IPS DF 6.9 (cell line): ENCODE data around the gene NUCB2.

Experiments used
- DNase-seq: peaks from one replicate; pipeline ENCODE4 v3.0.0-alpha.2; 2013; ENCODE audit warnings: low read depth, low spot score
- H3K27ac ChIP-seq: one replicate; pipeline ENCODE4 v1.5.1; 2013; ENCODE audit warnings: low read length, control low read depth
- H3K27me3 ChIP-seq: 2 replicates; pipeline ENCODE4 v1.6.1; 2013; ENCODE audit warnings: mild to moderate bottlenecking, low read length; ENCODE audit not compliant: control insufficient read depth, insufficient read depth
- H3K36me3 ChIP-seq: 2 replicates; pipeline ENCODE4 v1.6.1; 2013; ENCODE audit warnings: low read length; ENCODE audit not compliant: control insufficient read depth, insufficient read depth
- H3K4me1 ChIP-seq: 2 replicates; pipeline ENCODE4 v1.6.1; 2013; ENCODE audit warnings: low read length; ENCODE audit not compliant: control insufficient read depth, insufficient read depth
- H3K4me3 ChIP-seq: 2 replicates; pipeline ENCODE4 v1.5.1; 2013; ENCODE audit warnings: mild to moderate bottlenecking, low read length
- H3K9me3 ChIP-seq: 2 replicates; pipeline ENCODE4 v1.6.1; 2013; ENCODE audit warnings: low read length, inconsistent platforms; ENCODE audit not compliant: control insufficient read depth, insufficient read depth
- WGBS: extraction: QIAGEN DNeasy Blood & Tissue Kit; methylation state at CpG from one replicate; pipeline ENCODE4 v1.1.7; 2013; ENCODE audit warnings: mixed read lengths, missing lambda C conversion rate; ENCODE audit not compliant: insufficient read length, insufficient coverage; 5-methylcytosine and 5-hydroxymethylcytosine counted together

The NUCB2 gene

DNA sequence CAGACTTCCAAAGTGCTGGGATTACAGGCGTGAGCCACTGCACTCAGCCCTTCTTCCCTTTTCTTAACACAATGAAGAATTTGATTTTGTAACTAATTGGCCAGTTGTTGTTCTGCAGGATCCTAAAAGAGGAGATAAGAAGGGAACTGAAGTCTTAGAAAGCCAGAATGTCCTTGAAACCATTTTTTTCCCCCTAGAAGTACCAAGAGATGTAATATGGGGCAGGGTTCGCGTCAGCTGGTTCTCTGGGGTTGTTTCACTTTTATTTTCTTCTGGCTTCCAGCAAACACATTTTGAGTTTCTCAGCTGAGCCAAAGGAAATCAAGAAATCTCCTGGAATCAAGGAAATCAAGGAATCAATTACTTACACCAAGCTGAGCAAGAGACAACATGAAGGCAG is 7.6 kb upstream of the NUCB2 start:
- DNase-seq, result no peak
- Histone ChIP-seq H3K36me3 (no peaks in the 10 kb centered on the region), H3K27me3 (no peaks in the 10 kb centered on the region), H3K4me3 (no peak overlapping the region), H3K9me3 (no peaks in the 10 kb centered on the region), H3K4me1 (0 out of 2 replicates have a peak, but pooled peaks cover 1% of the 10 kb centered on the region), H3K27ac (no peak overlapping the region)
- WGBS, result no CpG with 5 or more reads among the region's 3 CpGs

DNA sequence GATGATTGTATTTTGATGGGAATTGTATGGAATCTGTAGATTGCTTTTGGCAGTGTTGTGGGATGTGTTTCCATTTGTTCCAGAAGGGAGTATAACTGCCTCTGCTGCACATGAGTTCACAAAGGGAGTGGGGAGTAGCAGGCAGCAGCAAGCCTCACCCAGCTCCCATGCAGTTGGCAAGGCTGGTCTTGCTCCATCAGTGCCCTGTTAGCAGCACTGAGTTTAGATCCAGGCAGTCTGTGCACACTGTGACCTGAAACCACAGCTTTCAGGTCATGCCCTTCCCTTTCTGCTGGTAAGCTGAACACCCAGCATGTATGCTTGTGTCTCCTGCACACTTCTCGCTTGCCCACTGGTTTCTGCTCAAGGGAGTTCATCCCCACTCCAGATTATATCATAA is 3.7 kb upstream of the NUCB2 start:
- DNase-seq, result no peak
- H3K36me3 ChIP-seq, result no peaks in the 10 kb centered on the region
- H3K9me3 ChIP-seq, result no peaks in the 10 kb centered on the region
- no peak overlapping the region for H3K27ac ChIP-seq
- H3K4me1 ChIP-seq, result 0 out of 2 replicates have a peak, but pooled peaks cover 1% of the 10 kb centered on the region
- no peaks in the 10 kb centered on the region for H3K27me3 ChIP-seq
- no peak overlapping the region for H3K4me3 ChIP-seq
- WGBS, result no CpG with 5 or more reads among the region's 1 CpG

DNA sequence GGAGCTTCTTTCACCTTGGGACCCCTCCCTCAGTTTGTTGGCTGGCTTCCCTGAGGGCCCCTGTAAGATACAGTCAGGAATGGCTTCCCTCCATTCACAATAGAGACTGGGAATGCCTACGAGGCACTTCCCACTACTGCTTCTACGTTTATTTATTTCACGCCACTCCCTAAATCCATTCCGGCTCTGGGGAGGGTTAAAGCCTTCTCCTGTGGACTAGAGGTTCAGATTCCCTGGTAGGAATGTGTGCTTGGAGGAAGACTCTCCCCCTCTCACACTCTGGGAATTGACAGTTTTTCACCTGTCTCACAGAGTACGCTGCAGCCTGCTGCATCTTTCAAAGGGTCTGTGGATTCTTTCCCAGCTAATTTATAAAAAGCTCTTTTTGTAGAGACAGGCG is 3.3 kb upstream of the NUCB2 start:
- Histone ChIP-seq H3K27ac (no peak overlapping the region), H3K4me3 (no peak overlapping the region), H3K9me3 (no peaks in the 10 kb centered on the region), H3K36me3 (no peaks in the 10 kb centered on the region), H3K4me1 (0 out of 2 replicates have a peak, but pooled peaks cover 1% of the 10 kb centered on the region), H3K27me3 (no peaks in the 10 kb centered on the region)
- no CpG with 5 or more reads among the region's 6 CpGs for WGBS
- DNase-seq, result no peak

DNA sequence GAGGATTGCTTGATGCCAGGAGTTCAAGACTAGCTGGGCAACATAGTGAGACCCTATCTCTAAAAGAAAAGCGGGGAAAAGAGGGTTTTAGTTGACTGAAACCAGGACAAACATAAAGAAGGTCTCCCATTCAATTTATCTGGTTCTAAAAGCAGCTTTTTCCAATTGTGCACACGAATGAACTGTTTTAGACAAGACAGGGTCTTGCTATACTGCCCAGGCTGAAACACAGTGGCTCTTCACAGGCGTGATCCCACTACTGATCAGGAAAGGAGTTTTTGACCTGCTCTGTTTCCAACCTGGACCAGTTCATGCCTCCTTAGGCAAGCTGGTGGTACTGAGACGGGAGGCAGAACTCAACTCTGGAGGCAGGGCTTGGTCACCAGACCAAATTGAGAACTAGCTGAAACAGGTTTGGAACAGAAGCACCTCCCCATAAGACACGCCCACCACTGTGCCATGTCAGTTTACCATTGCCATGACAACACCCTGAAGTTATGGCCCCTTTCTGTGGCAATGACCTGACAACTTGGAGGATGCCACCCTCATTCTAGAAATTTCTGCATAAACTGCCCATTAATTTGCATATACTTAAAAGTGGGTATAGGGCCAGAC is 2.8 kb upstream of the NUCB2 start:
- H3K36me3 ChIP-seq, result no peaks in the 10 kb centered on the region
- H3K27ac ChIP-seq, result no peak overlapping the region
- DNase-seq, result no peak

DNA sequence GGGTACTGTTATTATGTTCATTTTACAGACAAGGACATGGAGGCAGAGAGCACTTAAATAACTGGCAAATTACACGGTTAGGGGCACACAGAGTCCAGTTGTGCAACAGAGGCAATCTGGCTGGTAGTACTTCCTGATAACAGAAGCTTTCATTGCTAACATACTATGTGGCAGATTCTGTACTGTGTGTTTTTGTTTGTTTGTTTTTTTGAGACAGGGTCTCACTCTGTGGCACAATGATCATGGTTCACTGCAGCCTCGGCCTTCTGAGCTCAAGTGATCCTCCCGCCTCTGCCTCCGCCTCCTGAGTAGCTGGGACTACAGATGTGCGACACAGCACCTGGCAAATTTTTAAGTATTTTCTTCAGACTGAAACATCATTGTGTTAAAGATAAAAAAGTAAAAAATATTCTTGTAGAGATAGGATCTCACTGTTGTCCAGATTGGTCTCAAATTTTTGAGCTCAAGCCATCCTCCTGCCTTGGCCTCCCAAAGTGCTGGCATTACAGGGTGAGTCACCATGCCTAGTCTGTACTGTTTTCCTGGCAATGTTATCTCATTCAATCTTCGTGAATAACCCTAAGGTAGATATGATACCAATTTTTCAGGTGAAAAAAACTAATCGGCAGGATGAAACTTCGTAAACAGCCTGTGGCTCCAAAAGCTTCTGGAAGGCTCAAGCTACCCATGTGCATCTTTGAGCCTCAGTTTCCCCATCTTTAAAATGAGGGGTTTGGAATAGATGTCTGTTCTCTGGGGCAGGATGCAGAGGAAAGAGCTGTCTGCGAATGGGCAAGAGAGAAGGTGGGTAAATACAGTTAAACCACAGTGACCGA is 921 bp upstream of the NUCB2 start:
- Histone ChIP-seq H3K9me3 (no peaks in the 10 kb centered on the region), H3K4me1 (0 out of 2 replicates have a peak, but pooled peaks cover 1% of the 10 kb centered on the region), H3K4me3 (peak overlapping the region; percentile 53; the same call in 1 of the 2 replicates), H3K36me3 (no peaks in the 10 kb centered on the region), H3K27ac (no peak overlapping the region), H3K27me3 (no peaks in the 10 kb centered on the region)
- no peak for DNase-seq
- no CpG with 5 or more reads among the region's 10 CpGs for WGBS

More for the DNA sequence above, 2.8 kb upstream of the NUCB2 start:
- 0 out of 2 replicates have a peak, but pooled peaks cover 1% of the 10 kb centered on the region for H3K4me1 ChIP-seq
- no peaks in the 10 kb centered on the region for H3K27me3 ChIP-seq
- WGBS, result no CpG with 5 or more reads among the region's 5 CpGs
- H3K4me3 ChIP-seq, result no peak overlapping the region
- H3K9me3 ChIP-seq, result no peaks in the 10 kb centered on the region

DNA sequence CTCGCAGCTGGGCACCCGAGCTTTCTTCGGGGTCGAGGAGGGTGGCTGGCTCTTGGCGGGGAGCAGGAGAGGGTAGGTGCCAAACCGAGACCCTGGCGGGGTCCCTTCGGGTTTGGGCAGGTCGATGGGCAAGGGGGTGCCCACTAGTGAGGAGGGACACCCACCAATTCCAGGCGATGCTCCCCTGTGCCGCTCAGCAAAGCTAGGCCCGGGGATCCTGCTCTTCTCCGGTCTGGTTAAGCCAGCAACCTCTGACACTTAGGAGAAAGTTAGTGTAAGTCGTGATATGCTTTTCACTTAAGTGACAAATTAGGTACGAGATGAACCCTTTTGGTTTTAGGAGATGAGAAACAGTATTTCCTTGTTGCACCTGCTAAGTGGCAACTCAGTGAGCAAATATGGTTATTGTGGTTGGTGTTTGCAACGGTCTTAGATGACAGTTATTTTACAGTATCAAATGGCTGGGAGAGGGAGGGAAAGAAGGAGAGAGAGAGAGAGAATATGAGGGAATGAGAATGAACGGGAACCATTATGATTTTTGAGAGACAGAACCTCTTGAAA is 565 bp downstream of the NUCB2 start:
- 100% methylated on average over 1 of the region's 17 CpGs for WGBS
- no peaks in the 10 kb centered on the region for H3K36me3 ChIP-seq
- peak overlapping the region; percentile 43; the same call in 1 of the 2 replicates for H3K4me3 ChIP-seq
- 0 out of 2 replicates have a peak, but pooled peaks cover 1% of the 10 kb centered on the region for H3K4me1 ChIP-seq
- DNase-seq, result no peak
- H3K27ac ChIP-seq, result no peak overlapping the region
- H3K27me3 ChIP-seq, result no peaks in the 10 kb centered on the region
- no peaks in the 10 kb centered on the region for H3K9me3 ChIP-seq

DNA sequence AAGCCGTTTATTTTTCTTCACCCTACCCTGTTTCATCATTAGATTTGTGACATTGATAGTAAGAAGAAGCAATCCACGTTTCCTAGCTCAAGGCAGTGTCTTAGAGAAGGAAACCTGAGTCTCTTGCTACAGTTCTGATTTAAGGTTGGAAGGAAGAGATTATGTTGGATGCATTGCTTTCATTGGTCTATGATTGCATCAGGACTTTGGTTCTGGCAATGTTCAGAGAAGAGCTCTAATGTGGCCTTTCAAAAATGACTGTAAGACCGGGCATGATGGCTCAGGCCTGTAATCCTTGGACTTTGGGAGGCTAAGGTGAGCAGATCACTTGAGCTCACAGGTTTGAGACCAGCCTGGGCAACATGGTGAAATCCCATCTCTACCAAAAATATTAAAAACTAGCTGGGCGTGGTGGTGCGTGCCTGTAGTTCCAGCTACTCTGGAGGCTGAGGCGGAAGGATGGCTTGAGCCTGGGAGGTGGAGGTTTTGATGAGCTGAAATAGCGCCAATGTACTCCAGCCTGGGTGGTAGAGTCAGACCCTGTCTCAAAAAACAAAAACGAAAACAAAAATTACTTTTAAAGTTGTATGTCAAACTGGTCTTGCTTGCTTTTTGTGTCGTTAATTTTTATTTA is 4.1 kb downstream of the NUCB2 start:
- Histone ChIP-seq H3K9me3 (no peaks in the 10 kb centered on the region), H3K27ac (no peak overlapping the region), H3K4me3 (no peak overlapping the region), H3K4me1 (no peaks in the 10 kb centered on the region), H3K27me3 (no peaks in the 10 kb centered on the region), H3K36me3 (no peaks in the 10 kb centered on the region)
- no CpG with 5 or more reads among the region's 9 CpGs for WGBS
- no peak for DNase-seq

DNA sequence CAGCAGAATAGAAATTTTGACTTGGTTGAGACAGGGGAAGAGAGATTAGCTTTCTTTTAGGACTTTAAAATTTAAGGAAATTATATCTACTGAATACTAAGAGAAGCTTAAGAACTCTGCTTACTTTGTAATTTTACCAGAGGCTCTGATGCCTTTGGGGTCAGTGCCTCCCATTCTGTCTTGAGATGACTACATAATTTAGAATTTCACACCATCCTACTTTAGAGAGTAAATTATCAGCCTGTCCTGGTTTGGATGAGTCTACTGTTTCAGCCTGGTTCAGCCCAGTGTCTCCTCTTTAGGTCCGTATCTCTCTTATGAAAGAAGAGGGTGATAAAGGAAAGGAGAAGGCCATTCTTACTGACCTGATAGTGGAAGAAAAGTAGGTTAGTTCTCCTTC is 9.8 kb downstream of the NUCB2 start:
- H3K9me3 ChIP-seq, result no peaks in the 10 kb centered on the region
- no CpG with 5 or more reads among the region's 1 CpG for WGBS
- H3K27me3 ChIP-seq, result no peaks in the 10 kb centered on the region
- H3K4me1 ChIP-seq, result no peaks in the 10 kb centered on the region
- H3K4me3 ChIP-seq, result no peak overlapping the region
- no peaks in the 10 kb centered on the region for H3K36me3 ChIP-seq
- no peak overlapping the region for H3K27ac ChIP-seq
- DNase-seq, result no peak

DNA sequence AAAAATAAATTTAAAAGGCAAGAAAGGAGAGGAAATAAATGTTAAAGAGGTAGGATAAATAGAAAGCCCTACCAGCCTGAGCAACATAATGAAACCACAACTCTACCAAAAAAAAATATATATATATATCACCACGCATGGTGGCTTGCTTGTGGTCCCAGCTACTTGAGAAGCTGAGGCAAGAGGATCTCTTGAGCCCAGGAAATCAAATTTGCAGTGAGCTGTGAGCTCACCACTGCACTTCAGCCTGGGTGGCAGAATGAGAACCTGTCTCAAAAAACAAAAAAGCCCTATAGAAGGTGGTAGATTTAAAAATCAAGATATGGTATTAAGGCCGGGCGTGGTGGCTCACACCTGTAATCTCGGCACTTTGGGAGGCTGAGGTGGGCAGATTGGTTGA is 10.5 kb downstream of the NUCB2 start:
- H3K4me3 ChIP-seq, result no peak overlapping the region
- no CpG with 5 or more reads among the region's 4 CpGs for WGBS
- no peaks in the 10 kb centered on the region for H3K4me1 ChIP-seq

DNA sequence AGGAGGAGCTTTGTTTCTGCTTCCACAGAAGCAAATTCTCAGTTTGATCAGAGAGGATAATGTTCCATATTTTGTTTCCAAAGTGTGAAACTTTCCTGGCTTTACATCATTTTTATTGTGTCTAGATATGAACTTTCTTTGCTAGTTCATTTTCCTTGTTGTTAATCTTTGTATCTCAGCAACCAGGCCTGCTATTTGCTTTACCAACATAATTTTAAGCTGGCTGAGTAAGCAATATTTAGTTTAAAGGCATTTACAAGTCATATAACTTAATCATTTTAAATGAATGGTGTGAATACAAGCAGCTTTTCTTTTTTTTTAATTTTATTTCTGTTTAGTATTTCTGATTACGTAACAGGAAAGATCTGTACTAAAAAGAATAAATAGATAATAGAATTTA is 15.2 kb downstream of the NUCB2 start:
- Histone ChIP-seq H3K27me3 (no peaks in the 10 kb centered on the region), H3K36me3 (no peaks in the 10 kb centered on the region), H3K4me1 (no peaks in the 10 kb centered on the region), H3K4me3 (no peak overlapping the region), H3K9me3 (no peaks in the 10 kb centered on the region), H3K27ac (no peak overlapping the region)
- WGBS, result no CpG with 5 or more reads among the region's 1 CpG
- no peak for DNase-seq

More for the DNA sequence above, 10.5 kb downstream of the NUCB2 start:
- Histone ChIP-seq H3K9me3 (no peaks in the 10 kb centered on the region), H3K27me3 (no peaks in the 10 kb centered on the region), H3K36me3 (no peaks in the 10 kb centered on the region), H3K27ac (no peak overlapping the region)
- no peak for DNase-seq
